22Rv1 (cell line): Measurements from ENCODE around the gene CCL8.

Experiments
- CTCF ChIP-seq: fragments of 450-650 bp; IDR thresholded peaks from 2 replicates; pipeline ENCODE4 v1.5.1; 2017; ENCODE audit warnings: mild to moderate bottlenecking
- ZFX ChIP-seq: fragments of 450-650 bp; IDR thresholded peaks from 2 replicates; pipeline ENCODE4 v1.6.1; 2017; ENCODE audit warnings: antibody characterized with exemption, borderline replicate concordance

GRCh38 chr17:34305606-34306005 lies 13.6 kb upstream of the CCL8 start:
- no peak for TF ChIP-seq CTCF
- TF ChIP-seq ZFX = no peak
